Fibroblast of gingiva (primary cell): ENCODE measurements around the gene SLC2A1.
A peak's percentile ranks its signal among the peaks of the same experiment; 100 is the strongest.
"Not testable (repeated sequence)": the region's sequence is repeated elsewhere in the genome, so short reads cannot be mapped to it uniquely, and the experiment has no call there.

Experiments
- DNase-seq: peaks from one replicate; pipeline ENCODE4 v3.0.0-alpha.2; 2011; ENCODE audit warnings: low read depth

The SLC2A1 gene

GRCh38 chr1:42929434-42930177, 29.1 kb downstream of the SLC2A1 start:
- DNase-seq: no peak

GRCh38 chr1:42928859-42929258, 29.8 kb downstream of the SLC2A1 start:
- DNase-seq: no peak

GRCh38 chr1:42927920-42928505, 30.7 kb downstream of the SLC2A1 start:
- no peak for DNase-seq

- no peak for DNase-seq
Measured at GRCh38 chr1:42927274-42927841, 31.3 kb downstream of the SLC2A1 start.

GRCh38 chr1:42926879-42927242, 31.8 kb downstream of the SLC2A1 start:
- DNase-seq: no peak

- DNase-seq: no peak
Measured at GRCh38 chr1:42926235-42926878, 32.3 kb downstream of the SLC2A1 start.

- no peak for DNase-seq
Measured at GRCh38 chr1:42924851-42925760, 33.6 kb downstream of the SLC2A1 start.

- DNase-seq: peak; percentile 83
Measured at GRCh38 chr1:42924082-42924850, 34.4 kb downstream of the SLC2A1 start.

- DNase-seq: no peak
Measured at GRCh38 chr1:42923367-42924081, 35.1 kb downstream of the SLC2A1 start.

- peak; percentile 50 for DNase-seq
Measured at GRCh38 chr1:42922687-42923366, 35.8 kb downstream of the SLC2A1 start.

GRCh38 chr1:42921769-42922168, 36.9 kb downstream of the SLC2A1 start:
- no peak for DNase-seq

- DNase-seq: not testable (repeated sequence)
Measured at GRCh38 chr1:42919651-42920050, 39.0 kb downstream of the SLC2A1 start.

GRCh38 chr1:42917241-42917495, 41.5 kb downstream of the SLC2A1 start:
- no peak for DNase-seq

GRCh38 chr1:42915456-42915855, 43.2 kb downstream of the SLC2A1 start:
- no peak for DNase-seq

- no peak for DNase-seq
Measured at GRCh38 chr1:42914092-42914627, 44.5 kb downstream of the SLC2A1 start.

- DNase-seq: peak; percentile 70
Measured at GRCh38 chr1:42913426-42914091, 45.1 kb downstream of the SLC2A1 start.

GRCh38 chr1:42910985-42911384, 47.7 kb downstream of the SLC2A1 start:
- no peak for DNase-seq

GRCh38 chr1:42908046-42908445, 50.6 kb downstream of the SLC2A1 start:
- no peak for DNase-seq

- DNase-seq: no peak
Measured at GRCh38 chr1:42904434-42904833, 54.2 kb downstream of the SLC2A1 start.
